Measurements from ENCODE around the gene P2RX5. TPM values are rescaled to one million over a fixed set of nuclear protein-coding genes. Genes with fewer than 3 reads are reported as not detected.
"Not testable (repeated sequence)": the region's sequence is repeated elsewhere in the genome, so short reads cannot be mapped to it uniquely, and the experiment has no call there.

Gene P2RX5
- total RNA-seq, 1 donor, result 31.5 TPM

DNA sequence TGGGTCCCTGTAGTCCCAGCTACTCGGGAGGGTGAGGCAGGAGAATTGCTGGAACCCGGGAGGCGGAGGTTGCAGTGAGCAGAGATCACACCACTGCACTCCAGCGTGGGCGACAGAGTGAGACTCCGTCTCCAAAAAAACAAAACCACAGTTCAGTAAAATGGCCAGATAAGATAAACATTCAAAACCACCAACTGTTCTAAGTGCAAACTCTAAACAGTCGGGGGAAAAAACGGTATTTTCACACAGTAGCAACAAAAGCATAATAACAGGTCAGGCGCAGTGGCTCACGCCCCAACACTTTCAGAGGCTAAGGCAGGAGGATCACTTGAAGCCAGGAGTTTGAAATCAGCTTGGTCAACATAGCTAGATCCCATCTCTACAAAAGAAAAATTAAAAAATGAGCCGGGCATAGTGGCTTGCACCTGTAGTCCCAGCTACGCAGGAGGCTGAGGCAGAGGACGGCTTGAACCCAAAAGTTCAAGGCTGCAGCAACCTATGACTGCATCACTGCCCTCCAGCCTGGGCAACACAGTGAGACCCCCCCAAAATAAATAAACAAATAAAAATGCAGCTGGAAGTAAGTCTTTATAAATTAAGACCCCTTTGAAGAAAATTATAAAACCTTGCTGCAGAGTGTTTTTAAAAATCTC is 17.0 kb upstream of the P2RX5 start:
- peak in 1 of 3 donors; percentile 73 for DNase-seq (ENCODE audit: low read depth in 2 of 3, low spot score in 2 of 3)

DNA sequence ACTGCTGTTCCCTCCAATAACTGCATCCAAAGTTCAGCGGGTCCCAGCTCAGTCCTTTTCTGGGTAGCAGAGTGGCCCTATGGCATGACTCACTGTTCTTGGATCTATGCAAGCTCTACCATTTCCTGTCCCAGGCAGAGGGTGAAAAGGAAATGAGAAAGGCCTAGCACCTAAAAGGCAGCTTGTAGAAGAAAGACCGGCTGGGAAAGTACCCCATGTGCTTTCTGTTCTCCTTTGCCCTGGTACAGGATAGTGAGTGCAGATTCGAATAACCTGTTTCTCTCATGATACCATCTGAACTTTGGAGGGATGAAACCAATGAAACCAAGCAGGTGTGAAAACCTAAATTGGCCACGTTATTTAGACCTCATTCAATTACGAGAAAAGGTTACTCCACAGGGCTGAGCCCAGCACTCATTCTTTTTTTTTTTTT is 15.0 kb upstream of the P2RX5 start:
- peak; percentile 57 to 89 (median 84) for DNase-seq (ENCODE audit: low read depth in 2 of 3, low spot score in 2 of 3)

DNA sequence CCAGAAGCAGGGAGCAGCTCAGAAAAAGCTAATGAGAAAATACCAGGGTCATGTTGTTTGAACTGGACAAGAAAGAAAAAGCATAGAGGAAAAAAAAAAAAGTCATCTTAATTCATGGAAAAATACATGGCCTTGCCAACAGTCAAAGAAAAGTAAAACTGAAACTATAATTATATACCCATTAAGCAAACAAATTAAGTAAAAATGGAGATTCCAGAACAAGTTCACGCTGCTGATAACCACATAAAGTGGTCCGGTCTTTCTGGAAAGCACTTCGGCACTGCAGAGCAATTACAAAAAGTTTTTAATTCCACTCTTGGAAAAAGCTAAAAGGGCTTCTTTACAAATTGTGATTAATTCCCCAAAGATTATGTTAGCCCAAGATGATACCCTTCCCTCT is 12.4 kb upstream of the P2RX5 start:
- DNase-seq (ENCODE audit: low read depth in 2 of 3, low spot score in 2 of 3), result no peak

- DNase-seq (ENCODE audit: low read depth in 2 of 3, low spot score in 2 of 3), result not testable (repeated sequence)
Observed at GRCh38 chr17:3705718-3705984, 9.7 kb upstream of the P2RX5 start.

GRCh38 chr17:3704931-3705717 is 9.2 kb upstream of the P2RX5 start:
- no peak for DNase-seq (ENCODE audit: low read depth in 2 of 3, low spot score in 2 of 3)

DNA sequence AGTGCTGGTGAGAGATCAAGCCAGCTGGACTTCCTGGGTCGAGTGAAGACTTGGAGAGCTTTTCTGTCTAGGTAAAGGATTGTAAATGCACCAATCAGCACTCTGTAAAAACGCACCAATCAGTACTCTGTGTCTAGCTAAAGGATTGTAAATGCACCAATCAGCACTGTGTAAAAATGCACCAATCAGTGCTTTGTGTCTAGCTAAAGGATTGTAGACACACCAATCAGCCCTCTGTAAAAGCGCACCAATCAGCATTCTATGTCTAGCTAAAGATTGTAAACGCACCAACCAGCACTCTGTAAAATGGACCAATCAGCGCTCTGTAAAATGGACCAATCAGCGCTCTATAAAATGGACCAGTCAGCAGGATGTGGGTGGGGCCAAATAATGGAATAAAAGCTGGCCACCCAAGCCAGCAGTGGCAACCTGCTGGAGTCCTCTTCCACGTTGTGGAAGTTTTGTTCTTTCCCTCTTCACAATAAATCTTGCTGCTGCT is 6.1 kb upstream of the P2RX5 start:
- DNase-seq (ENCODE audit: low read depth in 2 of 3, low spot score in 2 of 3), result not testable (repeated sequence)

DNA sequence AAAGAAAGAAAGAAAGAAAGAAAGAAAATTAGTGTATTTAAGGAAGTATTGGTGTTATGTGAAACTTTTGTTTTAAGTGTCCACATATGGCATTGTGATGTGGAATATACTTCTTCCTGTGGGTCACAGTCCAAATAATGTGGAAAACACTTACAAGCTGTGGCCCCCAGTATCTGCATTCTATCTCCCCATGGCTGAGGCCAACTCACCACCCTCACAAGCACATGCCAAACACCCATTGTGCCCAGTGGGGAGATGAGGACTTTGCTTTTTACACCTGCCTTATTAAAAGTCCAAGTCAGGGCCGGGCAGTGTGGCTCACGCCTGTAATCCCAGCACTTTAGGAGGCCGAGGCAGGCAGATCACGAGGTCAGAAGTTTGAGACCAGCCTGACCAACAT is 4.0 kb upstream of the P2RX5 start:
- DNase-seq (ENCODE audit: low read depth in 2 of 3, low spot score in 2 of 3), result no peak

DNA sequence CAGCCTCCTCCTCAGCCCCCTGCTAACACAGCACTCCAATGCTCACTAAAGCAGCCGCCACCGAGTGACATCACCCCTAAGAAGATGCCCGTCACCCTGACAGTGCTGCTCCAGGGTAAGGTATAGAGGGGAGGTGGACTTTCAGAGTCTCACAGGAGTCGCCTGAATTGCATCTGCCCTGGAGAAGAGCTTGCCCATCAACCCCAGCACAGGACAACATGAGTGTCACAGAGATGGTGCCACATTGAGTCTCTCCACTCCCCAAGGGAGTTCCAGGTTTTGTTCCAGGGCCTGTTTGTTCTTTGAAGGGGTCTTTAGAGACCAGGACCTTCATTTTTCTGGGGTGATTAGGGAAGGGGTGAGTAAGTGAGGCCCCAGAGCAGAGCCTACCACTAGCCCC is 2.2 kb upstream of the P2RX5 start:
- no peak for DNase-seq (ENCODE audit: low read depth in 2 of 3, low spot score in 2 of 3)

GRCh38 chr17:3697103-3697476 is 1.1 kb upstream of the P2RX5 start:
- no peak for DNase-seq (ENCODE audit: low read depth in 2 of 3, low spot score in 2 of 3)

DNA sequence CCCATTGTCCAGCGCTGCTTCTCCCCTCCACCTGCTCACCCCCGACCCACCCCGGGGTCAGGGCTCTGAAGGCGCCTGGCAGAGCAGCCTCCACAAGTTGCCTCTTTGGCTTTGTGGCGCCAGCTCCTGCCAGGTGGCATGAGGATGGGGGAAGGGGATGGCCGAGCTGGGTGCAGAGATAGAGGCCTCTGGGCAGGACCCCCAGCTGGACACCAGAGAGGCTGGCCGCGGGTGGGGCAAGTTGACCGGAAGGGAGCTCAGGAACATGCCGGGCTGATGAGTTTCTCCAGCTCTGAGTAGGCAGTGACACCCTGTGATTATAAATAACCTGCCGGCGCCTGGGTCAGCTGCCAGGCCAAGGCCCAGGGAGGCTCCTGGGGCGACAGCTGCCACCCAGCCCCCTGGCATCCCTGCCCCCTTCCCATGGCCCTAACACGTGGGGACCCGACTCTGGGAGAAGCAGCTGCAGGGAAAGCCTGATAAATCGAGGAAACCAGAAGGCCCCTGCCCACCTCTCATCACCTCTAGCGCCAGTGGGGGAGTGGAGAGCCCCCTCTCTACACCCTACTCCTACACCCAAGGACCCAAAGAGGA is 729 bp downstream of the P2RX5 start:
- DNase-seq (ENCODE audit: low read depth in 2 of 3, low spot score in 2 of 3), result no peak

GRCh38 chr17:3693829-3694231 is 2.1 kb downstream of the P2RX5 start:
- DNase-seq (ENCODE audit: low read depth in 2 of 3, low spot score in 2 of 3), result no peak

DNA sequence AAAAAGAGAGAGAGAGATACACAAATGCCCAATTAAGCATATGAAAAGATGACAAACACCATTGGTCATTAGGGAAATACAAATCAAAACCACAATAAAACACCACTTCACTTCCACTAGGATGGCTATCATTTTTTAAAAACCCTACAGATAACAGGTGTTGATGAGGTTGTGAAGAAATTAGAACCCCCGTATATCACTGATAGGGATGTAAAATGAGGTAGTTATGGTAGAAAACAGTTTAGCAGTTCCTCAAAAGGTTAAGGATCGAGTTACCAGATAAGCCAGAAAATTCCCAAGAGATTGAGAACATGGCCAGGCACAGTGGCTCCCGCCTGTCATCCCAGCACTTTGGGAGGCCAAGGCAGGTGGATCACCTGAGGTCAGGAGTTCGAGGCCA is 2.8 kb downstream of the P2RX5 start:
- no peak for DNase-seq (ENCODE audit: low read depth in 2 of 3, low spot score in 2 of 3)

DNA sequence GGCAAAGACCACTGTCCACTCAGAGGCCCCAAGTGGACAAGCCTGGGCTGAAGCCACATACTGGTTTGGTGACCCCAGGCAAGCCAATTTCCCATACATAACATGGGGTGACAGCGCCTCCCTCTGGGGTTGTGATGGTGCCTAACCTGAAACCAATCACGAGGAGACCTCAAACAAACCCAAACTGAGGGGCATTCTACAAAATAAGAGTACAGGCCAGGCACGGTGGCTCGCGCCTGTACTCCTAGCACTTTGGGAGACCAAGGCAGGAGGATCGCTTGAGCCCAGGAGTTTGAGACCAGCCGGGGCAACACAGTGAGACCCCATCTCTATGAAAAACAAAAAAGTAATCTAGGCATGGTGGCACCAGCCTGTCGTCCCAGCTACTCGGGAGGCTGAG is 3.6 kb downstream of the P2RX5 start:
- DNase-seq (ENCODE audit: low read depth in 2 of 3, low spot score in 2 of 3), result no peak

- no peak for DNase-seq (ENCODE audit: low read depth in 2 of 3, low spot score in 2 of 3)
Observed at GRCh38 chr17:3691617-3692067, 4.3 kb downstream of the P2RX5 start.

GRCh38 chr17:3690094-3690715 is 5.8 kb downstream of the P2RX5 start:
- no peak for DNase-seq (ENCODE audit: low read depth in 2 of 3, low spot score in 2 of 3)

DNA sequence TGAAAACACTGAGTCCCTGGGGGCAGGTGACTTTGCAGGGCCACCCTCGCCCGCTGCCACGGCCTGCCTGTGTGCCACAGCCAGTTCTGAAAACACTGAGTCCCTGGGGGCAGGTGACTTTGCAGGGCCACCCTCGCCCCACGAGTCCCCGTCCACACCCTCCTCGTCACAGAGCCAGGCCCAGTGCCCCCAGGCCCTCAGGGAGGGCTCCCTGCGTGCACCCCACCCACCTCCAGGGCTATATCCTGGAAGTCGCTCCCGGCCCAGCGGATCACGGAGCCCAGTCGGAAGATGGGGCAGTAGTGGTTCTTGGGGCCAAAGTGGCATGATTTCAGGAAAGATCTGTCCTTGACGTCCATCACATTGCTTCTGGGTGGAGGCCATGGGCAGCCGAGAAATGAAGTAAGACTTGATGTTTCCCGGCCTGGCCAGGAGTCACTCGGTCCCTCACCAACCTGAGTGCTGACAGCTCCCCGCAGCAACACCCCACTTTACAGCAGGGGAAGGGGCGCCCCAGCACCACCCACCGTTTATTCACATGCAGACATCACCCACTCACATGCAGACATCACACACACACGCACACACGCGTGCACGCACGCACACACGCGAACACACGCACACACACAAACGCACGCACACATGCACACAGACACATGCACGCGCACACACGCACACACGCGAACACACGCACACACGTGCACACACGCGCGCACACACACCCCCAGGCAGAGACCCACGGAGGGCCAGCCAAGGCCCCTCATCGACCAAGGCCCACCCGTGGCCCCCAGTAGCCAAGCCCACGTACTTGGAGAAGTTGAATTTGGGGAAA is 6.5 kb downstream of the P2RX5 start:
- no peak for DNase-seq (ENCODE audit: low read depth in 2 of 3, low spot score in 2 of 3)

DNA sequence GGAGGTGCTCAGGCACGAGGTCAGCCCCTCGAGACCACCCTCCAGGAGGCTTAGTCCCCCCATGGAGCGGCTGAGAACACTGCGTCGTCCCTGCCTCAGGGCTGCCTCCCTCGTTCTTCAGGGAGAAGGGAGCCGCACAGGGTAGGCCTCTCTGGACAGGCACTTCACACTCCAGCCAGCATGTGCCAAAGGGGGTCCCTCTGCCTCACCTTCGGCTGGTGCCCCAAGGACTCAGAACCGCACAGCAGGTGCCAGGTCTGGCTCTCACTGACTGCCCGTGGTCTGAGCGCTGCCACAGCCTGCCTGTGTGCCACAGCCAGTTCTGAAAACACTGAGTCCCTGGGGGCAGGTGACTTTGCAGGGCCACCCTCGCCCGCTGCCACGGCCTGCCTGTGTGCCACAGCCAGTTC is 7.1 kb downstream of the P2RX5 start:
- DNase-seq (ENCODE audit: low read depth in 2 of 3, low spot score in 2 of 3), result no peak

- DNase-seq (ENCODE audit: low read depth in 2 of 3, low spot score in 2 of 3), result no peak
Observed at GRCh38 chr17:3688027-3688553, 7.9 kb downstream of the P2RX5 start.

DNA sequence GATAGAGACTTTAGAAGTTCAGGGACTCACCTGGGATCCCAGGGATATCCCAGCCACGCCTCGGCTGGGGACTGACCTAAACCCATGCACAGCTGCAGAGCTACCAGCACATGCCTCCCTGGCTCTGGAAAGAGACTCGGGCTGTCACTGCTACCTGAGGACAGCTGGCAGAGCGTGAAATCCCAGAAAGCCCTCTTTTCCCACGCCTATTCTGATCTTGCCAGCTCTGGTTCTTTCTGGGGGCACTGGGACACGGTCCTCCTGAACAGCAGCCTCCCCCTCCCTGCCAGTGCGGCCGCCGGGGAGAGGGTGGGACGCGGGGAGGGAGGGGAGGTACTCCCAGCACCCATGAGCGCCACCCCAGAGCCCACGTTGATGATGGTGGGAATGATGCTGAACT is 10.8 kb downstream of the P2RX5 start:
- no peak for DNase-seq (ENCODE audit: low read depth in 2 of 3, low spot score in 2 of 3)

GRCh38 chr17:3683054-3683511 is 12.9 kb downstream of the P2RX5 start:
- DNase-seq (ENCODE audit: low read depth in 2 of 3, low spot score in 2 of 3), result peak; percentile 47 to 75 (median 59)
